Measurements from ENCODE around the gene ACTMAP. TPM values are rescaled to one million over a fixed set of nuclear protein-coding genes. Genes with fewer than 3 reads are reported as not detected.
"Not testable (repeated sequence)": the region's sequence is repeated elsewhere in the genome, so short reads cannot be mapped to it uniquely, and the experiment has no call there.

Gene ACTMAP
- total RNA-seq, 1 experiment from 2014 or later, result 27.7 TPM

DNA sequence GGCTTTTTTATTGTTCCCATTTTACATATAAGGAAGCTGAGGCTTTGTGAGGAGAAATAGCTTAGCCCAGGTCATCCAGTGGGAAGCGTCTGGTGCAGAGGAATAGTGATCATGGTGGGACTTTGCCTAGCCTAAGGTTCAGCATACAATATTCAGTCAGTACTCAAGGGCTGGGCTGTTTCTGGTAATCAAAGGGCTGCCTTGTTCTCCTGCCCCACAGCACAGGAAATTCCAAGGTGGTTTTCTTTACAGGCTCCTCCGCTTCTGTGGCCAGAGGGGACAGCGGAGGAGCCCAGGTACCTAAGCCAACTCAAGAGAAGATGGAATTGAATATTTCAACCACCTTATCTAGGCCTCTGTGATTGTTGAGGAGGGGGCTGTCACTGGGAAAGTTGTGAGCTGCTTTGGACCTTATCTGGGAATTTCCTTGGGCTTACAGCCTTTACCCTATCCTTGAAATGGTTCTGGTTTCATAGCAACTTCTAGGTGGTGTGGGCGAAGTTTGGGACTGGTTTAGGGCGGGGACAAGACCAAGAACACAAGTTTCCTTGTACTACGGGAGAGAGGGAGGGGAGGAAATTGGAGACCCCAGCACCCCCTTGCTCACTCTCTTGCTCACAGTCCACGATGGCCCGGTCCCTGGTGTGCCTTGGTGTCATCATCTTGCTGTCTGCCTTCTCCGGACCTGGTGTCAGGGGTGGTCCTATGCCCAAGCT, 24.8 kb upstream of the ACTMAP start, which contains the start of gene MIA:
Gene MIA (plus strand): TSS at position 606 of the 716 bp plus-strand sequence. CDS start 22 bp downstream, at position 628.
- Histone ChIP-seq H4K8ac (replicated peaks; ENCODE audit: insufficient read length, low read depth, low read length) (no peak within 1 kb of the TSS), H2AFZ (ENCODE audit: low read length) (no peak within 1 kb of the TSS), H2BK20ac (ENCODE audit: low read depth, low read length, poor library complexity, severe bottlenecking) (no peak within 1 kb of the TSS), H3K14ac (ENCODE audit: insufficient read depth, low read length) (0 out of 2 replicates have a peak within 1 kb of the TSS, but pooled peaks have one; percentile 46), H3T11ph (ENCODE audit: low read length) (no peak within 1 kb of the TSS), H3K18ac (ENCODE audit: insufficient read length, low read depth, low read length) (no peak within 1 kb of the TSS), H2BK120ac (ENCODE audit: low read depth, low read length, poor library complexity, severe bottlenecking) (no peak within 1 kb of the TSS), H3K79me2 (ENCODE audit: insufficient read depth, low read length) (no peaks in the 10 kb centered on the region), H3K79me1 (ENCODE audit: insufficient read depth, low read depth, low read length, poor library complexity, severe bottlenecking) (no peaks in the 10 kb centered on the region), H4K91ac (ENCODE audit: insufficient read length, low read depth, low read length) (no peak within 1 kb of the TSS), H3K23me2 (ENCODE audit: insufficient read length, low read depth, low read length, poor library complexity, severe bottlenecking) (peaks cover 4% of the 10 kb centered on the region), H4K20me1 (ENCODE audit: control insufficient read depth, insufficient read depth, insufficient read length) (no peaks in the 10 kb centered on the region), H3K4ac (ENCODE audit: low read depth, low read length) (no peak within 1 kb of the TSS), H3K56ac (ENCODE audit: insufficient read length, low read depth, low read length) (no peak within 1 kb of the TSS), H2BK12ac (ENCODE audit: insufficient read length, low read depth, low read length) (no peak within 1 kb of the TSS), H3K9ac (ENCODE audit: extremely low read depth, insufficient read length, low read length) (no peak within 1 kb of the TSS), H4K5ac (ENCODE audit: insufficient read length, low read depth, low read length) (peak within 1 kb of the TSS; percentile 57), H3K9me3 (ENCODE audit: control insufficient read depth, low read depth, low read length) (no peaks in the 10 kb centered on the region), H2BK15ac (ENCODE audit: low read depth, low read length) (no peak within 1 kb of the TSS), H3K27me3 (ENCODE audit: insufficient read depth, low read length) (no peaks in the 10 kb centered on the region), H3K23ac (ENCODE audit: insufficient read length, low read depth, low read length) (no peak within 1 kb of the TSS), H3K4me1 (ENCODE audit: insufficient read depth, low read length) (0 out of 2 replicates have a peak, but pooled peaks cover 2% of the 10 kb centered on the region), H2AK5ac (ENCODE audit: insufficient read length, low read length) (no peak within 1 kb of the TSS), H2BK5ac (ENCODE audit: insufficient read length, low read length) (no peak within 1 kb of the TSS), H3K4me2 (ENCODE audit: insufficient read depth, insufficient read length, low read length) (no peak within 1 kb of the TSS), H3K27ac (ENCODE audit: insufficient read length, low read depth, low read length) (no peak within 1 kb of the TSS)
- Mint-ChIP-seq H3K9me3 (peaks cover 0 to 2% of the 10 kb centered on the region in 2 experiments; a peak in 4 of 5 replicates), H3K4me1 (peaks cover 23 to 30% of the 10 kb centered on the region in 2 experiments), H3K36me3 (ENCODE audit: insufficient read depth in 1 of 3, low read depth in 3 of 3) (peaks cover 0 to 6% (median 5%) of the 10 kb centered on the region in 3 experiments; a peak in 3 of 7 replicates), H3K27me3 (ENCODE audit: low read depth) (no peaks in the 10 kb centered on the region), H3K4me3 (peak within 1 kb of the TSS in 1 of 2 experiments; percentile 55; a peak in 1 of 5 replicates), H3K27ac (peak within 1 kb of the TSS in 2 of 3 experiments; percentile 51 to 68; a peak in 1 of 7 replicates)
- no CpG with 5 or more reads among the region's 9 CpGs for WGBS (ENCODE audit: extremely low coverage, insufficient read length, low lambda C conversion rate)
- DNase-seq, result no peak
- TF ChIP-seq, protein P1, sequence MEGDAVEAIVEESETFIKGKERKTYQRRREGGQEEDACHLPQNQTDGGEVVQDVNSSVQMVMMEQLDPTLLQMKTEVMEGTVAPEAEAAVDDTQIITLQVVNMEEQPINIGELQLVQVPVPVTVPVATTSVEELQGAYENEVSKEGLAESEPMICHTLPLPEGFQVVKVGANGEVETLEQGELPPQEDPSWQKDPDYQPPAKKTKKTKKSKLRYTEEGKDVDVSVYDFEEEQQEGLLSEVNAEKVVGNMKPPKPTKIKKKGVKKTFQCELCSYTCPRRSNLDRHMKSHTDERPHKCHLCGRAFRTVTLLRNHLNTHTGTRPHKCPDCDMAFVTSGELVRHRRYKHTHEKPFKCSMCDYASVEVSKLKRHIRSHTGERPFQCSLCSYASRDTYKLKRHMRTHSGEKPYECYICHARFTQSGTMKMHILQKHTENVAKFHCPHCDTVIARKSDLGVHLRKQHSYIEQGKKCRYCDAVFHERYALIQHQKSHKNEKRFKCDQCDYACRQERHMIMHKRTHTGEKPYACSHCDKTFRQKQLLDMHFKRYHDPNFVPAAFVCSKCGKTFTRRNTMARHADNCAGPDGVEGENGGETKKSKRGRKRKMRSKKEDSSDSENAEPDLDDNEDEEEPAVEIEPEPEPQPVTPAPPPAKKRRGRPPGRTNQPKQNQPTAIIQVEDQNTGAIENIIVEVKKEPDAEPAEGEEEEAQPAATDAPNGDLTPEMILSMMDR (conservative IDR thresholded peaks at IDR 0.05), result no peak

DNA sequence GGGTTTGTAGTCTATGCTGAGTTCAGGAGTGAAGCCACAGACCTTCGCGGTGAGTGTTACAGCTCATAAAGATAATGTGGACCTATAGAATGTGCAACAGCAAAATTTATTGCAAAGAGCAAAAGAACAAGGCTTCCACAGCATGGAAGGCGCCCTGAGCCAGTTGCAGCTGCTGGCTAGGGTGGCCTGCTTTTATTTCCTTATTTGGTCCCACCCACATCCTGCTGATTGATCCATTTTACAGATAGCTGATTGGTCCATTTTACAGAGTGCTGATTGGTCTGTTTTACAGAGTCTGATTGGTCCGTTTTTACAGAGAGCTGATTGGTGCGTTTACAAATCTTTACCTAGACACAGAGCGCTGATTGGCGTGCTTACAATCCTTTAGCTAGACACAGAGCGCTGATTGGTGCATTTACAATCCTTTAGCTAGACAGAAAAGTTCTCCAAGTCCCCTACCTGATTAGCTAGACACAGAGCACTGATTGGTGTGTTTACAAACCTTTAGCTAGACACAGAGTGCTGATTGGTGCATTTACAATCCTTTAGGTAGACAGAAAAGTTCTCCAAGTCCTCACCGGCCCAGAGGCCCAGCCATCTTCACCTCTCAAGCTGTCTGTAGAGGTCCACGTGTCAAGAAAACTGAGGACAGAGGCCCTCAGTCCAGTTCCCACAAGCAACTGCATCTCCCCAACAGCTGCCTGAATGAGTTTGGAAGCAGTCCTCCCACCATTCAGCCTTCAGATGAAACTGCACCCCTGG, 21.0 kb upstream of the ACTMAP start:
- H3T11ph ChIP-seq (ENCODE audit: low read length); H2BK12ac ChIP-seq (ENCODE audit: insufficient read length, low read depth, low read length); H4K8ac ChIP-seq (replicated peaks; ENCODE audit: insufficient read length, low read depth, low read length); H3K9me3 Mint-ChIP-seq; H2BK5ac ChIP-seq (ENCODE audit: insufficient read length, low read length); H3K79me2 ChIP-seq (ENCODE audit: insufficient read depth, low read length); H2BK20ac ChIP-seq (ENCODE audit: low read depth, low read length, poor library complexity, severe bottlenecking); H2BK120ac ChIP-seq (ENCODE audit: low read depth, low read length, poor library complexity, severe bottlenecking); H4K91ac ChIP-seq (ENCODE audit: insufficient read length, low read depth, low read length); H3K4me1 Mint-ChIP-seq; DNase-seq; H3K56ac ChIP-seq (ENCODE audit: insufficient read length, low read depth, low read length); H3K9me3 ChIP-seq (ENCODE audit: control insufficient read depth, low read depth, low read length); H3K4me3 Mint-ChIP-seq; H3K23ac ChIP-seq (ENCODE audit: insufficient read length, low read depth, low read length); H3K4me1 ChIP-seq (ENCODE audit: insufficient read depth, low read length); H3K4ac ChIP-seq (ENCODE audit: low read depth, low read length); H2BK15ac ChIP-seq (ENCODE audit: low read depth, low read length); H3K27me3 Mint-ChIP-seq (ENCODE audit: low read depth); H3K23me2 ChIP-seq (ENCODE audit: insufficient read length, low read depth, low read length, poor library complexity, severe bottlenecking); H3K27me3 ChIP-seq (ENCODE audit: insufficient read depth, low read length); H2AK5ac ChIP-seq (ENCODE audit: insufficient read length, low read length); H3K9ac ChIP-seq (ENCODE audit: extremely low read depth, insufficient read length, low read length); H4K5ac ChIP-seq (ENCODE audit: insufficient read length, low read depth, low read length); H3K14ac ChIP-seq (ENCODE audit: insufficient read depth, low read length); H3K79me1 ChIP-seq (ENCODE audit: insufficient read depth, low read depth, low read length, poor library complexity, severe bottlenecking); H3K27ac ChIP-seq (ENCODE audit: insufficient read length, low read depth, low read length); H4K20me1 ChIP-seq (ENCODE audit: control insufficient read depth, insufficient read depth, insufficient read length); H3K18ac ChIP-seq (ENCODE audit: insufficient read length, low read depth, low read length); H3K4me2 ChIP-seq (ENCODE audit: insufficient read depth, insufficient read length, low read length); H2AFZ ChIP-seq (ENCODE audit: low read length): not testable (repeated sequence)
- Mint-ChIP-seq H3K27ac (peak overlapping the region in 1 of 3 experiments; percentile 16; a peak in 2 of 7 replicates), H3K36me3 (ENCODE audit: insufficient read depth in 1 of 3, low read depth in 3 of 3) (peaks cover 0 to 16% (median 8%) of the 10 kb centered on the region in 3 experiments; a peak in 5 of 7 replicates)
- WGBS (ENCODE audit: extremely low coverage, insufficient read length, low lambda C conversion rate), result no CpG with 5 or more reads among the region's 10 CpGs

Measured in H9 (cell line).